Tibial nerve (tissue), 4 donors: ENCODE results near the gene PMPCA. TPM values are rescaled to one million over a fixed set of nuclear protein-coding genes. Genes with fewer than 3 reads are reported as not detected.

ENCODE experiments used
- DNase-seq, 2 donors: peaks; one replicate each; pipeline ENCODE4 v3.0.0-alpha.2; 2019; ENCODE audit warnings: low spot score in 2 of 2
- H3K27ac ChIP-seq, 4 donors: fragments of 200-600 bp; sonication (generic) in 3 of 4; one replicate each; pipeline ENCODE4 v1.5.1; 2017 to 2019; ENCODE audit warnings: mild to moderate bottlenecking in 1 of 4
- H3K27me3 ChIP-seq, 2 donors: fragments of 200-600 bp; sonication (generic) in 1 of 2; one replicate each; pipeline versions ENCODE4 v1.5.1 to v1.6.0; 2017 to 2019
- H3K36me3 ChIP-seq, 3 donors: fragments of 200-600 bp; sonication (generic); one replicate each; pipeline ENCODE4 v1.5.1; 2018 to 2019
- H3K4me1 ChIP-seq, 4 donors: fragments of 200-600 bp; sonication (generic) in 3 of 4; one replicate each; pipeline ENCODE4 v1.5.1; 2017 to 2019
- H3K4me3 ChIP-seq, 4 donors: fragments of 200-600 bp; sonication (generic) in 3 of 4; one replicate each; pipeline ENCODE4 v1.5.1; 2017 to 2019; ENCODE audit warnings: mild to moderate bottlenecking in 1 of 4, moderate library complexity in 1 of 4
- H3K9me3 ChIP-seq, 4 donors: fragments of 200-600 bp; sonication (generic) in 3 of 4; one replicate each; pipeline ENCODE4 v1.5.1; 2017 to 2019
- EP300 ChIP-seq, 2 donors: sonication (generic); formaldehyde crosslinking; IDR thresholded peaks; one replicate each; pipeline ENCODE4 v1.6.1; 2017; ENCODE audit warnings: antibody characterized with exemption in 2 of 2, mild to moderate bottlenecking in 1 of 2
- POLR2A ChIP-seq, 2 donors: fragments of 450-650 bp; IDR thresholded peaks; one replicate each; pipeline ENCODE4 v1.6.1; 2017; ENCODE audit warnings: antibody characterized with exemption in 2 of 2, mild to moderate bottlenecking in 2 of 2, moderate library complexity in 2 of 2
- WGBS, 2 donors: methylation state at CpG; one replicate each; pipeline ENCODE4 v1.1.5; 2018; 5-methylcytosine and 5-hydroxymethylcytosine counted together
- total RNA-seq, 4 donors: library from RNA; depleted of rRNA; stranded (reverse); fragments of >200 nt; gene quantifications; one replicate each; pipeline ENCODE4 v1.1.0, GENCODE V29; 2016
- TF ChIP-seq, protein P1 (sequence below), 5 experiments: fragments of 200-600 bp in 3 of 5; fragments of 450-650 bp in 2 of 5; sonication (generic) in 3 of 5; IDR thresholded peaks; one replicate each; pipeline ENCODE4 v1.5.1; 2016 to 2019; ENCODE audit warnings: antibody characterized with exemption in 5 of 5, mild to moderate bottlenecking in 3 of 5, moderate library complexity in 2 of 5

The PMPCA gene
- total RNA-seq, 4 donors from 2014 or later: 35.6 to 42.0 (median 39.3) TPM

DNA sequence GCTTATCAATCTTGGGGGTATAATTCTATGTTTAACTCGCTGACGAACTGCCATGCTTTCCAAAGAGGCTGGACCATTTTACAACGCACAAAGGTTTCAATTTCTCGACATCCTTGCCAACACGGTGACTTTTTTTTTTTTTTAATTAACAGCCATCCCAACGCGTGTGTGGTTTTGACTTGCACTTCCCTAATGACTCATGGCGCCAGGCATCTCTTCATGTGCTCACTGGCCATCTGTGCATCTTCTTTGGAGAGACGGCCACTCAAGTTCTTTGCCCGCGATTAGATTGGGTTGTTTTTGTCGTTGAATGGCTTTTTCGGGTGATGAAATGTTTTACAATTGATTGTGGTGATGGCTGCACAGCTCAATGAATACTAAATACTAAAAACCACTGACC lies 24.4 kb upstream of the PMPCA start:
- DNase-seq: no peak
- TF ChIP-seq POLR2A (IDR thresholded peaks at IDR 0.05) (no peak), EP300 (IDR thresholded peaks at IDR 0.05) (no peak)
- TF ChIP-seq, protein P1, sequence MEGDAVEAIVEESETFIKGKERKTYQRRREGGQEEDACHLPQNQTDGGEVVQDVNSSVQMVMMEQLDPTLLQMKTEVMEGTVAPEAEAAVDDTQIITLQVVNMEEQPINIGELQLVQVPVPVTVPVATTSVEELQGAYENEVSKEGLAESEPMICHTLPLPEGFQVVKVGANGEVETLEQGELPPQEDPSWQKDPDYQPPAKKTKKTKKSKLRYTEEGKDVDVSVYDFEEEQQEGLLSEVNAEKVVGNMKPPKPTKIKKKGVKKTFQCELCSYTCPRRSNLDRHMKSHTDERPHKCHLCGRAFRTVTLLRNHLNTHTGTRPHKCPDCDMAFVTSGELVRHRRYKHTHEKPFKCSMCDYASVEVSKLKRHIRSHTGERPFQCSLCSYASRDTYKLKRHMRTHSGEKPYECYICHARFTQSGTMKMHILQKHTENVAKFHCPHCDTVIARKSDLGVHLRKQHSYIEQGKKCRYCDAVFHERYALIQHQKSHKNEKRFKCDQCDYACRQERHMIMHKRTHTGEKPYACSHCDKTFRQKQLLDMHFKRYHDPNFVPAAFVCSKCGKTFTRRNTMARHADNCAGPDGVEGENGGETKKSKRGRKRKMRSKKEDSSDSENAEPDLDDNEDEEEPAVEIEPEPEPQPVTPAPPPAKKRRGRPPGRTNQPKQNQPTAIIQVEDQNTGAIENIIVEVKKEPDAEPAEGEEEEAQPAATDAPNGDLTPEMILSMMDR (IDR thresholded peaks at IDR 0.05): no peak
- 91 to 93% methylated on average over 13 of the region's 13 CpGs for WGBS, 2 donors
- Histone ChIP-seq H3K4me3 (no peak overlapping the region), H3K27ac (no peak overlapping the region), H3K4me1 (no peaks in the 10 kb centered on the region), H3K9me3 (no peaks in the 10 kb centered on the region), H3K27me3 (no peaks in the 10 kb centered on the region), H3K36me3 (peaks cover 2 to 95% (median 8%) of the 10 kb centered on the region in 3 donors)

DNA sequence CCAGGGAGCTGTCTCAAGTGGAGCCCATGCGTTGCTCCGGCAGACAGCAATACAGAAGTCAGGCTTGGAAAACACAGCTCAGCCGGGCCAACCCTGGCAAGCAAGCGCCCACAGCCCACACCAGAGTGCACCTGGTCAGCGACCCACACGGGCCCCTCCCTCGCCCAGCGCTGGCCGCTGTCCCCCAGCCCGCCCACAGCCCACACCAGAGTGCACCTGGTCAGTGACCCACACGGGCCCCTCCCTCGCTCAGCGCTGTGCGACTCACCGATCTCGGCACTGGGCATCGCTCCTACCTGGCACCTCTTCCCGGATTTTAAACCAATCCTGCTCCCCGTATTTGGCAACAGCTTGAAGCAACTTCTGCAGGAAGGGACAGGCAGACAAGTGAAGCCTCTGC lies 23.2 kb upstream of the PMPCA start:
- Histone ChIP-seq H3K27me3 (no peaks in the 10 kb centered on the region), H3K9me3 (no peaks in the 10 kb centered on the region), H3K4me3 (no peak overlapping the region), H3K27ac (no peak overlapping the region), H3K36me3 (peaks cover 2 to 95% (median 8%) of the 10 kb centered on the region in 3 donors), H3K4me1 (peaks cover 0 to 2% (median 0%) of the 10 kb centered on the region in 4 donors)
- 93 to 95% methylated on average over 18 to 19 of the region's 19 CpGs for WGBS, 2 donors
- no peak for TF ChIP-seq EP300 (IDR thresholded peaks at IDR 0.05)
- no peak for TF ChIP-seq POLR2A (IDR thresholded peaks at IDR 0.05)
- TF ChIP-seq, protein P1 (IDR thresholded peaks at IDR 0.05): no peak
- no peak for DNase-seq

DNA sequence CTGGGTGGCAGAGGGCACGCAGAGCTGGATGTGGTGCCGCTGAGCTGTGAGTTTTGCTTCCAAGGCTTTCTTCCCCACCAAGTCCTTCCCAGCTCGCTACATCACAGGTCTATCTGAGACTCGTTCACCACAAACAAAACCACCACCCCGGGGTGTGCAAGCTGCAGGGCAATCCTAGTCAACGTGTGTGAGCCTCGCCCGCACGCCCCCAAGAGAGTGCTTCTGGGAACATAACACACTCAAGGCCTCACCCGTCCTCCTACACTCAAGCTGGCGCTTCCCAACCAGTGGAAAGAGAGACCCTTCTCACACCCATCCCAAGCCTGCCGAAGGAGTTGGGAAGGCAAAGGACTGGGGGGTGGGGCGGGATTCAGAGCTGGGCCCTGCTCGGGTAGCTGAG lies 21.1 kb upstream of the PMPCA start:
- Histone ChIP-seq H3K27me3 (no peaks in the 10 kb centered on the region), H3K4me1 (peaks cover 0 to 16% (median 0%) of the 10 kb centered on the region in 4 donors), H3K9me3 (no peaks in the 10 kb centered on the region), H3K36me3 (peaks cover 2 to 95% (median 3%) of the 10 kb centered on the region in 3 donors), H3K4me3 (no peak overlapping the region), H3K27ac (no peak overlapping the region)
- 84 to 86% methylated on average over 14 of the region's 14 CpGs for WGBS, 2 donors
- TF ChIP-seq POLR2A (IDR thresholded peaks at IDR 0.05): no peak
- no peak for TF ChIP-seq EP300 (IDR thresholded peaks at IDR 0.05)
- TF ChIP-seq, protein P1 (IDR thresholded peaks at IDR 0.05): no peak
- no peak for DNase-seq

DNA sequence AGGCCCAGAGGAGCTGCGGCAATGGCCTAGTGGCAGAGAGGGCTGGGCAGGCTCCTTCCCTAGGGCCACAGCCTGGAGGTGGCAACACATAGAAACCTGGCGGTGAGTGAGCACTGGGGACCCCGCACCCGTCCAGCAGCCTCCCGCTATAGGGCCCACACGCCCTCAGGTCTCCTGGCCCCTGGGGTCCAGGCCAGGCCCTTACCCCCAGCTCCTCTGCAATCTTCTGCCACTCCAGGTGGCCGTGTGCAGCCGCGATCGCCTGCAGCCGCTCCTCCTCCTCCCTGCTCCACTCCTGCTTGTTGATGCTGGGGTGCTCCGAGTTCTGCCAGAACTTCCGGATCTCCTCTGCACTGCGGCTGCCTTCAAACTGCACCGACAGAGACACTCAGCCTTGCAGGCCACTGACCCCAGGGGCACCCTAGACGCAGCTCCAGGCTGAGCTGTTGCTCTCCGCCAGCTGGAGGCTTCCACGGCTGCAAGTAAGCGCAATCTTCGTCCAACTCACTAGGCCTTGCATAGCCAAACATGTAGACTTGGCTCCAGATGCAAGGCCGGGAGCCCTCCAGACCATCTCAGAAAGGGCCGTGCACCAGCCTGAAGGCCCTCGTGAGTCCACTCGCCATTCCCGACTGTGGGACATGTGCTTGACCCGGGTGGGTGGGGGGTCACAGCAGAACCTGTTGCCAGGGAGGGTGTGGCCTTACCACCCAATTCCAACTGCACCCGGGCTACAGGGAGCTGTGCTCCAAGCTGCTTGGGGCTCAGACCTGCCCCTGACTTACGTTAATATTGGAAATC lies 18.5 kb upstream of the PMPCA start:
- Histone ChIP-seq H3K4me1 (peaks cover 0 to 16% (median 0%) of the 10 kb centered on the region in 4 donors), H3K27ac (peak overlapping the region in 1 of 4 donors; percentile 36), H3K36me3 (peaks cover 2 to 95% (median 13%) of the 10 kb centered on the region in 3 donors), H3K9me3 (no peaks in the 10 kb centered on the region), H3K27me3 (no peaks in the 10 kb centered on the region), H3K4me3 (no peak overlapping the region)
- no peak for TF ChIP-seq EP300 (IDR thresholded peaks at IDR 0.05)
- TF ChIP-seq POLR2A (IDR thresholded peaks at IDR 0.05): no peak
- TF ChIP-seq, protein P1 (IDR thresholded peaks at IDR 0.05): no peak
- DNase-seq: no peak
- 90% methylated on average over 22 to 26 of the region's 28 CpGs for WGBS, 2 donors
